Activated CD4-positive, alpha-beta memory T cell treated with anti-CD3 and anti-CD28 coated beads for 36 hours (primary cell): ENCODE data around the gene CRELD2. TPM values are rescaled to one million over a fixed set of nuclear protein-coding genes. Genes with fewer than 3 reads are reported as not detected.

ENCODE experiments used
- CTCF ChIA-PET: fragments of 350-600 bp; sonication (Branson Sonifier 250); formaldehyde crosslinking; loops from one replicate; lab custom pipeline; 2021; ENCODE audit warnings: antibody characterized with exemption, inconsistent platforms; lab: Charles Lee
- POLR2A ChIA-PET: fragments of 350-600 bp; sonication (Branson Sonifier 250); formaldehyde crosslinking; loops from one replicate; lab custom pipeline; 2021; ENCODE audit warnings: antibody characterized with exemption; lab: Charles Lee
- DNase-seq: peaks from one replicate; pipeline ENCODE4 v3.0.0-alpha.2; 2020
- H3K27ac Mint-ChIP-seq: one replicate; pipeline ENCODE4 v1.8.0; 2021; ENCODE audit warnings: mixed read lengths
- H3K27me3 Mint-ChIP-seq: one replicate; pipeline ENCODE4 v1.8.0; 2021; ENCODE audit warnings: mixed read lengths
- H3K36me3 Mint-ChIP-seq: one replicate; pipeline ENCODE4 v1.8.0; 2021; ENCODE audit warnings: mixed read lengths
- H3K4me1 Mint-ChIP-seq: one replicate; pipeline ENCODE4 v1.8.0; 2021; ENCODE audit warnings: low read depth, mixed read lengths
- H3K4me3 Mint-ChIP-seq: one replicate; pipeline ENCODE4 v1.8.0; 2021; ENCODE audit warnings: mild to moderate bottlenecking, mixed read lengths
- H3K9me3 Mint-ChIP-seq: one replicate; pipeline ENCODE4 v1.8.0; 2021; ENCODE audit warnings: mixed read lengths
- intact Hi-C: fragments of 100-400 bp; cut with micrococcal nuclease; formaldehyde crosslinking; loops from one replicate; pipeline ENCODE4 v1.15.1; 2023
- total RNA-seq, 2 experiments: library from RNA; stranded (reverse); gene quantifications; one replicate each; pipeline ENCODE4 v1.2.3, GENCODE V29; 2021

The CRELD2 gene
- total RNA-seq, 2 experiments from 2014 or later = 29.8 to 30.7 TPM

GRCh38 chr22:49965091-49966040, 46.9 kb downstream of the CRELD2 start:
- intact Hi-C loops = no loop called here
- no peak for DNase-seq
- Mint-ChIP-seq H3K27me3 (no peaks in the 10 kb centered on the region), H3K4me3 (peak overlapping the region; percentile 82), H3K36me3 (peaks cover 35% of the 10 kb centered on the region), H3K9me3 (no peaks in the 10 kb centered on the region), H3K27ac (peak overlapping the region; percentile 93), H3K4me1 (peaks cover 38% of the 10 kb centered on the region)
- ChIA-PET CTCF (interaction anchor here (1.2 kb wide), 1 partner anchor 35 kb away, joined by 4 read pairs; no protein-coding TSS in a partner anchor), POLR2A (interaction anchor here (0.9 to 1.8 kb wide), 2 partner anchors 29 to 51 kb away, joined by 3 to 5 read pairs; no protein-coding TSS in a partner anchor)

GRCh38 chr22:49966041-49966773, 47.8 kb downstream of the CRELD2 start:
- intact Hi-C loops = no loop called here
- ChIA-PET POLR2A (interaction anchor here (0.9 to 1.8 kb wide), 3 partner anchors 30 to 50 kb away, joined by 3 to 5 read pairs (median 5); no protein-coding TSS in a partner anchor), CTCF (interaction anchor here (1.2 to 1.9 kb wide), 2 partner anchors 36 to 64 kb away, joined by 4 to 8 read pairs; no protein-coding TSS in a partner anchor)
- no peak for DNase-seq
- peak overlapping the region; percentile 16 for H3K4me3 Mint-ChIP-seq
- H3K27ac Mint-ChIP-seq = peak overlapping the region; percentile 65
- peaks cover 35% of the 10 kb centered on the region for H3K36me3 Mint-ChIP-seq
- H3K27me3 Mint-ChIP-seq = no peaks in the 10 kb centered on the region
- no peaks in the 10 kb centered on the region for H3K9me3 Mint-ChIP-seq
- H3K4me1 Mint-ChIP-seq = peaks cover 42% of the 10 kb centered on the region

DNA sequence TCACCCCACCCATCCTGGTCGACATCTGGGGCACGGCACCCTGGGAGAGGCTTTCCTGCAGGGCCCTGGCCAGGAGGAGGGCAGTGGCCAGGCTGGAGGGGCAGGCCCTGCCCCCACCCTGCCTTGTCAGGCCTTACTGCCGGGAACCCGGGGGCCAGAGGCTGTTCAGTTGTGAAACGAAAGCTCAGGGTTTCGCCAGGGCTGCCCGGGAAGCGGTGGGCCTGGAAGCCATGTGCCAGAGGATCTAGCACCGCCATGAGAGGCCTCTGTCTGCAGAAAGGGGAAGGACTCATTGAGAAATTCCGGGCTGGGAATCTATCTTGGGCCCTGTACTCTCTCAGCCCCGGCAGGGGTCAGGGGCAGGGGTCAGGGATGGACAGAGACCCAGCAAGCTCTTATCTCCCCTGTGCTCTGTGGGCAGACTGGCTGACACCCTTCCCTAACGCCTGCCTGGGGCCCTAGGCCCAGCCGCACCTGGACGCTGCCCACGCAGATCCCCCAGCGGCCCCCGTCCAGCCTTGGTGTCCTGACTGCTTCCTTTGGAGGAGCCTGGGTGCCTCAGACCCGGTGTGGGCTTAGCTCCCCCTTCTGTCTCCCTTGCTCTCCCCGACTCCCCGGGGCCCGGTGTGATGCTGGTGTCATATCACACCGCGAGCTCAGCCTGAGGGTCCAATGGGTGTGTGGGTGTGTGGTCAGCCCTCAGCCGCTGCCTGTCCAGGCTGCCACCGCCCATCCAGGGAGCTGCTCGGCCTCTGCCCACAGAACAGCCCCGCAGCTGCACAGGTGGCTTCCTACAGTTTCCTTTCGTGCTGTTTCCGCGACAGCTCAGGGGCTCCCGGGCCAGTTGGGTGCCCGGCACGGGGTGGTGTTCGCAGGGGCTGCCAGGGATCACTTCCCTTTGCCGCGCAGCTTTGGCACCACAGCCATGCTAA, 48.6 kb downstream of the CRELD2 start:
- DNase-seq = peak; percentile 27
- H3K27ac Mint-ChIP-seq = peak overlapping the region; percentile 52
- H3K4me3 Mint-ChIP-seq = peak overlapping the region; percentile 16
- CTCF ChIA-PET = interaction anchor here (1.7 to 1.9 kb wide), 3 partner anchors 13 to 63 kb away, joined by 5 to 8 read pairs (median 6); no protein-coding TSS in a partner anchor
- POLR2A ChIA-PET = interaction anchor here (0.5 to 1.8 kb wide), 5 partner anchors 20 to 51 kb away, joined by 3 to 5 read pairs (median 4); no protein-coding TSS in a partner anchor
- peaks cover 28% of the 10 kb centered on the region for H3K36me3 Mint-ChIP-seq
- intact Hi-C loops = no loop called here
- peaks cover 42% of the 10 kb centered on the region for H3K4me1 Mint-ChIP-seq
- no peaks in the 10 kb centered on the region for H3K9me3 Mint-ChIP-seq
- H3K27me3 Mint-ChIP-seq = no peaks in the 10 kb centered on the region

DNA sequence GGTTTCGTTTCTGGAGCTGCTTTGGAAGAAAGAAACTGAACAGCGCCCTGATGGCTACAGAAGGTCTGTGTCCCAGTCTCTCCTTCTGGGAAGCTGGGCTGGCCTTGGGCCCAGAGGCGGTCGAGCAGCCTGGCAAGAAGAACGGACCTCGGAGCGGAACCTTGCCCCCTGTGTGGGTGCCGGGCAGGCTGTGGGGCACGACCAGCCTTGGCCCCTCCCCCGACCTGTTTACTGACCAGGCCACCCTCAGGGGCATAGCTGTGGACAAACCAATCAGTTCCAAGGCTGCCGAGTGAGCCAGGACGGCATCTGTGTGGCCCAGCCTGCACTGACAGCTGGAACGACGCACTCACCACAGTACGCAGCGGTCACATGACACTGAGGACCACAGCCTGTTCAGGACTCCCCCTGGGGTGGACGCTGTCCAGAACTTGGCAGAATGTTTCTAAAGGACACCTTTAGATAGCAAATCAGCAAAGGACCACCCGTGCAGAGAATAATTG, 49.3 kb downstream of the CRELD2 start:
- peaks cover 42% of the 10 kb centered on the region for H3K4me1 Mint-ChIP-seq
- peak overlapping the region; percentile 63 for H3K27ac Mint-ChIP-seq
- no peaks in the 10 kb centered on the region for H3K27me3 Mint-ChIP-seq
- H3K9me3 Mint-ChIP-seq = no peaks in the 10 kb centered on the region
- ChIA-PET POLR2A (interaction anchor here (0.5 to 1.4 kb wide), 4 partner anchors 20 to 51 kb away, joined by 3 to 4 read pairs (median 3); no protein-coding TSS in a partner anchor), CTCF (interaction anchor here (0.6 to 1.9 kb wide), 4 partner anchors 12 to 63 kb away, joined by 3 to 8 read pairs (median 6); no protein-coding TSS in a partner anchor)
- DNase-seq = peak; percentile 12
- H3K36me3 Mint-ChIP-seq = peaks cover 24% of the 10 kb centered on the region
- intact Hi-C loops = no loop called here
- H3K4me3 Mint-ChIP-seq = peak overlapping the region; percentile 16

DNA sequence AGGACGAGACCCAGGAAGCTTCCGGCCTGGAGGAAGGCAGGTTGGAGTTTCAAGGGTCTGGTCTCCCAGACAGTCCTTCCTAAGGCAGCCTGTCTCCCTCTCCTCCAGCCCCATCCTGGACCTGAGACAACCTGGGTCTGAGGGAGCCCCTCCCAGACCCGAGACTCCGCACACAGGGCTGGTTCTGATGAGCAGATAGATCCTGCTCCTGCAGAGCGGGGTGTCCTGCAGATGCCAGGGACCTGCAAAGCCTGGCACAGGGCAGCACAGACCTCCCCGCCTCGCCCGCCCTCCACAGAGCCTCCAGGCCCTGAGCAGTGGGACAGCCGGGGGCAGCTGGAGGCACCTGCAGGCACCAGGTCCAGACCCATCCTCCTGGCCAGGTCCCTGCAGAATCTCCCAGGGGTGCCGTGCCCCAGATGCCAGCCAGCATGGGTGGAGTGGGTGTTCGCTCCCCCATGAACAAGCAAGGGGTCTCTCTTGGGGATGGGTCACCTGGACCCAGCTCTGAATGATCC, 49.9 kb downstream of the CRELD2 start:
- no peaks in the 10 kb centered on the region for H3K9me3 Mint-ChIP-seq
- peaks cover 18% of the 10 kb centered on the region for H3K36me3 Mint-ChIP-seq
- H3K27ac Mint-ChIP-seq = peak overlapping the region; percentile 63
- ChIA-PET CTCF (interaction anchor here (0.6 to 1.9 kb wide), 4 partner anchors 12 to 62 kb away, joined by 3 to 8 read pairs (median 6); no protein-coding TSS in a partner anchor), POLR2A (interaction anchor here (0.9 kb wide), 1 partner anchor 32 kb away, joined by 3 read pairs; no protein-coding TSS in a partner anchor)
- no peaks in the 10 kb centered on the region for H3K27me3 Mint-ChIP-seq
- intact Hi-C loops = no loop called here
- peak; percentile 22 for DNase-seq
- no peak overlapping the region for H3K4me3 Mint-ChIP-seq
- H3K4me1 Mint-ChIP-seq = peaks cover 42% of the 10 kb centered on the region

- no peak for DNase-seq
- intact Hi-C loops = no loop called here
- Mint-ChIP-seq H3K9me3 (no peaks in the 10 kb centered on the region), H3K36me3 (peaks cover 11% of the 10 kb centered on the region), H3K27ac (peak overlapping the region; percentile 49), H3K27me3 (no peaks in the 10 kb centered on the region), H3K4me1 (peaks cover 36% of the 10 kb centered on the region), H3K4me3 (no peak overlapping the region)
- POLR2A ChIA-PET = interaction anchor here (0.9 to 3.4 kb wide), 3 partner anchors 8 to 38 kb away, joined by 3 to 54 read pairs (median 6); partner anchors contain the start of gene PIM3
- CTCF ChIA-PET = interaction anchor here (0.6 to 1.9 kb wide), 2 partner anchors 11 to 61 kb away, joined by 3 to 5 read pairs; no protein-coding TSS in a partner anchor
These were observed 50.6 kb downstream of the CRELD2 start for GRCh38 chr22:49968831-49969661.

- Mint-ChIP-seq H3K4me1 (peaks cover 30% of the 10 kb centered on the region), H3K36me3 (peaks cover 2% of the 10 kb centered on the region), H3K27ac (peak overlapping the region; percentile 93), H3K9me3 (no peaks in the 10 kb centered on the region), H3K27me3 (no peaks in the 10 kb centered on the region), H3K4me3 (peak overlapping the region; percentile 80)
- ChIA-PET CTCF (interaction anchor here (0.7 to 1.6 kb wide), 3 partner anchors 8 to 202 kb away, joined by 3 to 9 read pairs (median 3); partner anchors contain the start of gene PIM3), POLR2A (interaction anchor here (1.1 to 3.4 kb wide), 5 partner anchors 9 to 39 kb away, joined by 3 to 54 read pairs (median 6); partner anchors contain the start of gene PIM3)
- DNase-seq = no peak
- intact Hi-C loops = loop anchor here (2.0 kb wide), 1 partner anchor 33 kb away; no protein-coding TSS in a partner anchor
These were observed 51.5 kb downstream of the CRELD2 start for GRCh38 chr22:49969751-49970527.

GRCh38 chr22:49970528-49971231, 52.2 kb downstream of the CRELD2 start:
- Mint-ChIP-seq H3K9me3 (no peaks in the 10 kb centered on the region), H3K4me3 (peak overlapping the region; percentile 80), H3K4me1 (peaks cover 34% of the 10 kb centered on the region), H3K27me3 (no peaks in the 10 kb centered on the region), H3K27ac (peak overlapping the region; percentile 93), H3K36me3 (no peaks in the 10 kb centered on the region)
- peak; percentile 99 for DNase-seq
- CTCF ChIA-PET = interaction anchor here (0.7 to 2.1 kb wide), 5 partner anchors 9 to 203 kb away, joined by 3 to 12 read pairs (median 5); partner anchors contain the start of gene PIM3
- intact Hi-C loops = loop anchor here (2.0 kb wide), 1 partner anchor 34 kb away; no protein-coding TSS in a partner anchor
- POLR2A ChIA-PET = interaction anchor here (1.1 to 3.4 kb wide), 6 partner anchors 10 to 48 kb away, joined by 3 to 54 read pairs (median 6); partner anchors contain the start of gene PIM3
